HG03175 (cell line): ENCODE data around the gene ANAPC2.
"Not testable (repeated sequence)": the region's sequence is repeated elsewhere in the genome, so short reads cannot be mapped to it uniquely, and the experiment has no call there.

Source experiments
- ATAC-seq: cut with Tn5 transposase; IDR thresholded peaks from one replicate; pipeline ENCODE4 v1.9.1; 2021; ENCODE audit warnings: mild to moderate bottlenecking, moderate library complexity; ENCODE audit not compliant: unreplicated experiment

ANAPC2 gene

DNA sequence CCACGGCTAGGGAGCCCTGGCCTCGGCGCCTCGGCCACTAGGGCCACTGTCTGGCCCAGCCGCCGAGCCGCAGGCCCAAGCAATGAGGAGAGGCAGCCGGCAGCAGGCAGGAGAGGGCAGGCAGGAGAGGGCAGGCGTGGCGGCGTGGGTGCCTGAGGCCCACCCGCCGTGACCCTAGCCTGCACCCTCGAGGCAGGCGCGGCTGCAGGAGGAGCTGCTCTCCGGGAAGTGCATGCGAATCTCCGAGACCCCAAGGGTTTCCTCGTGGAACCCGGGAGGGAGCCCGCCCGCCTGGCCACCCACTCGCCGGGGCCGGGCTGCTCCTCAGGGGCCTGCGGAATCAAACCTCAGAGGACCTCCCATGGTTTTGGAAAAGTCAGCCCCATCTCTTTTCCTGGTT is 40.1 kb downstream of the ANAPC2 start:
- no peak for ATAC-seq

DNA sequence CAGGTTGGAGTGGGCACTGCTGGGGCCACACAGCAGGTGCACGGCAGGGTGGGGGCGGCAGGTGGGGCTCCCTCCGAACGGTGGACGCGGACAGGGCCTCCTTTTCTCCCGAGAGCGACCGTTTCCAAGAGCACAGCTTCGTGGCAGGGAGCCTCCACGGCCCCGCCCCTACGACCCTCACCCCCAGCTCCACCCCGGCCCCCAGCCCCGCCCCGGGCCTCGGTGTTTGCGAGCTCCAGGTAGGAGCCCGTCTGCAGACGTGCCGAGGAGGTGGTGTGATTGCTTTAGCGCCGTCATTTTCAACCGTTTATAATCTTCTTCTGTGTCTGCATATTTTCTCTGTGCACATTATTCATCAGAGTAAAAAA is 40.6 kb downstream of the ANAPC2 start:
- no peak for ATAC-seq

DNA sequence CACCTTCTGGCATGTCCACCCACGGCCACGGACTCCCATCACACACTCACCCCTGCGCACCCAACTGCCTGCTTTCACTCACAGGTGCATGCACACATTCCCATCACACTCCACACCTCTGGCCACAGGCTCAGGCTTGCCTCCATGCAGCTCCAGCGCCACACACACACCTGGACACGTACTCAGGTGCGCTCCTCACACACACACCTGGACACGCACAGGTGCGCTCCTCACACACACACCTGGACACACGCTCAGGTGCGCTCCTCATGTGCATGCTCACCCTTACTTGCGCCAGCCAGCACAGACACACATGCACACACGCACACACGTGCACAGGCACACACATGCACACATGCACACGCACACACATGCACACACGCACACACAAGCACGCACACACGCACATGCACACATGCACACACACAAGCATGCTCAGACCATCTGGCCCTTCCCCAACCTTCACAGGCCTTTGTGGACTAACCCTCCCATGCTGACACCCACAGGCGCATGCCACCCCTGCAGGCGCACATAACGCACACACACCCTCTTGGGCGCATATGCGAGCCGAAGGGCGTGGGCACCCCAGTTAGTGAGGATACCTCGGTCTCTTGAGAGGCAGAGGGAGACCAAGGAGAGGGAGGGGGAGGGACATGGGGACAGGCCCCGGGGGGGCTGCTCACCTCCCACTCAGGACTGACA is 41.1 kb downstream of the ANAPC2 start:
- ATAC-seq: no peak

DNA sequence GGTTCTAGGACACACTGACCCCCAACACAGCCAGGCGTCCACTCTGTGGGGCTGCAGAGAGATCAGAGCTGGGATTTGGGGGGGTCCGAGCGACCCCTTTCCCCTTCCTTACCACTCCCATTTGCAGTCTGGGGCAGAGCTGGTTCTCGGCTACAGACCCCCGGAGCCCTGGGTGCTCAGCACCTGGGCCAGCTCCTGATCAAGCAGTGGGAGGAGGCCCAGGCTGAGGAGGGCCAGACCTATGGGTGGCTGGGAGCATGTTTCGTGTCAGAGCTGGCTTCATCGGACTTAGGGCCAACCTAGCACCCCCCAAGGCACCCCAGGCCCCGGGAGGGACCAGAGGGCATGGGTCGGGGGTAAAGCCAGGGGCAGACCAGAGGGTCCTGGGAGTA is 41.8 kb downstream of the ANAPC2 start:
- no peak for ATAC-seq

DNA sequence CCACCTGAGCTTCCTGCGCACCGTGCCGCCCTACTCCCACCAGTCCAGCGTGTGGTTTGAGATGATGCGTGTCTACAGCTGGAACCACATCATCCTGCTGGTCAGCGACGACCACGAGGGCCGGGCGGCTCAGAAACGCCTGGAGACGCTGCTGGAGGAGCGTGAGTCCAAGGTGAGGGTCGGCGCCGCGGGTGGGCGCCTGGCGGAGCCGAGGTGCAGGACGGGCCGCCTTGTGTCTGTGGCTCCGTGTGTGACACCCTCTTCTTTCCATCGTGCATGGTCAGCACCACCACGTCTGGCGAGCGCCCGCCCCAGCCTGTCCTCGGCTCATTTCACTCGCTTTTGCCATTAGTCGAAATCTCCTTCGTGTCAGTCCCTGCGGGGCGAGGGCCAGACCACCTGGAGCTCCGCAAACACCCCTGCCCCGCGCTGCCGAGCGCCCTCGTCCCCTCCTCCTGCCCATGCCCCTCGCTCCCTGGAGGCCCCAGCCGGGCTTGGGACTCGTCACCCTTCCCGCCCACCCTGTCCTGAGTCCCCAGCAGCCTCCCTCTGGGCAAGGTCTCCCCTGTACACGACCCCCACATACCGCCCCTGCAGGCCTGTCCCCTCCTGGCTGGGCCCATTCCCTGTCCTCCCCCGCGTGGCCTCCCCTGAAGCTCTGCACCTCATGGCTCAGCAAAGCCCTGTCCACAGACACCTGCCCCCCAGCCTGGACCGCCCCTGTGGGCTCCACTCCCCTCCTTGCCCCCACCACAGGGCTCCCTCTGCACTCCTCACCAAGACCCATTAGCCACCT is 42.4 kb downstream of the ANAPC2 start:
- ATAC-seq: no peak

DNA sequence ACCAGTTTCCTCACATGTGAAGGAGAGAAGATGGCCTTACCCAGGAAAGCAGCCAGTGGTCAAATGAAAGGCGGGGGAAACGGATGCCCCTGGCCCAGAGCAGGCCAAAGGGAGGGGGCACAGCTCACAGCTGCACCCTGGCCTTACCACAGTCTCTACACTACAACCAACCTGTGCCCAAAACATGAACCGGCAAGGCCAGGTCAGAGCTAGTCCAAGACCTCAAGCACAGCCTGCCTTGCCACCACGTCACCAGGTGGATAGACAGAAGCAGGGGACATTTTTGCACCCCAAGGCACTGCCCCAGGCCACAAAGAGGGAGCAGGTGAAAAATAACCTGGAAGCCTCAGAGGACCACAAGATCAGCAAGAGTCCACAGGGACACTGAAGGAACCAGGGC is 44.9 kb downstream of the ANAPC2 start:
- no peak for ATAC-seq

DNA sequence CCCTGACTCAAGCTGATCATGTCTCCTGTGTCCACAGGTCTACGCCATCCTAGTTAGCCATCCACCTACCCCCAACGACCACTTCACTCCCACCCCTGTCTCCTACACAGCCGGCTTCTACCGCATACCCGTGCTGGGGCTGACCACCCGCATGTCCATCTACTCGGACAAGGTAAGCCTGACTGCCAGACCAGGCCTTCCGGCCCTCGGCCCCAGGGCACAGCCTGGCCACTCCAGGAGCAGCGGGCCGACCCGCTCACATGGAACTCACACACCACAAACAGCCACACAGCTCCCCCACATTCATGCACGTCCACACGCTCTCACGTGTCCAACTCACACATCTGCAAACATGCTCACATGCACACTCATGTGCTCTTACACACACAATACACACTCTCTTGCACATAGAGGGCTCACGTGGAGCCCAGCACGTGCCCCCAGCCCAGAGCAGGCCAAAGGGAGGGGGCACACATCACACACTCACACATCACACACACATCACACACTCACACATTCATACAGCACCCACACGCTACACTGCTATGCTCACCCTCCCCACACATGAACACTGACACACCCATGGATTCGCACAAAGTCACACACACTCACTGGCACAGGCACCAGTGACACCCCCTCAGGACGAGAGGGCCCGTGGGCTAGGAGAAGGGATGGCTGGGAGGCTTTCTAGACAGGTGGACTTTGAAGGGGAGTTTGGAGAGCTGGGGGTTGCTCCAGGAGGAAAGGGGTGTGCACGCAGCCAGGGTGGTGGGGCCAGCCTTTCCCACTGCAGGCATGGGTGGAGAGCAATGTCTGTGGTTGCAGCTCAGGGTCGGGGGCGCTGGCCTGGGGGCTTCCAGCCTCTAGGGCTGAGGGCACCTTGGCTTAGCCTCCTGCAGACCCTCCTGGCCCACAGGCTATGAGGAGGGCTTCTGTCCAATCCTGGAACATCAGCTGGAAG is 46.1 kb downstream of the ANAPC2 start:
- no peak for ATAC-seq

DNA sequence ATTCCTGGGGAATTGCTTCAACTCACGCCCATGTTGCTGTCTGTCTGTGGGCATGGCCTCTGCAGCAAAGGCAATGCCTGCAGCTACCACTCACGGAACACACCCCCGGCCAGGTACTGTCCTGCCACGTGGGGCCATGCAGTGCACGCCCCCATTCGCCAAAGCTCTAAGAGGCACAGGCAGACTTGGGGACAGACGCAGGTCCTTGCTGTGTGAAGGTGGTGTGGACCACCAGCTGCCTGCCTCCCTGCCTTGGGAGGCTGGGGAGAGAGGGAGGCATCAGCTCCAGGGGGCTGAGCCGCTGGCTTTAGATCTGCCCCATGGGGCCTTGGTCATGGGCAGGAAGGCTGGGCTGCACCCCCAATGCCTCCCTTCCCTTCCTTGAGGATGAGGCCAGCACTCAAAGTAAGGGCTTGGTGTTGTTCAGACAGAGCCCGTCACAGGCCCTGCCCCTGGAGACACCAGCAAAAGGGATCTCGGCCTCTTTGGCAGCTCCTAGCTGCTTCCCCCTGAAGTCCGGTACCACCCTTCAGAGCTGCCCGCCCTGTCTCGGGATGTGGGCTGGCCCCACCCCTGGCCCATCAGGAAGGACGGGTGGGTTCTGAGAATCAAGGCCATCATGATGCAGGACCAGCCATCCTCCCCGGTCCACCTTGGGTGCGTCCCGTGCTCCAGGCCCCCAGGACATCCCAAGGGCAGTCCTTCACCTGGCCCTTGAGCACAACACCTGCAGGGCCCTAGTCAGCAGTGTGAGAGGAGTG is 47.1 kb downstream of the ANAPC2 start:
- no peak for ATAC-seq

DNA sequence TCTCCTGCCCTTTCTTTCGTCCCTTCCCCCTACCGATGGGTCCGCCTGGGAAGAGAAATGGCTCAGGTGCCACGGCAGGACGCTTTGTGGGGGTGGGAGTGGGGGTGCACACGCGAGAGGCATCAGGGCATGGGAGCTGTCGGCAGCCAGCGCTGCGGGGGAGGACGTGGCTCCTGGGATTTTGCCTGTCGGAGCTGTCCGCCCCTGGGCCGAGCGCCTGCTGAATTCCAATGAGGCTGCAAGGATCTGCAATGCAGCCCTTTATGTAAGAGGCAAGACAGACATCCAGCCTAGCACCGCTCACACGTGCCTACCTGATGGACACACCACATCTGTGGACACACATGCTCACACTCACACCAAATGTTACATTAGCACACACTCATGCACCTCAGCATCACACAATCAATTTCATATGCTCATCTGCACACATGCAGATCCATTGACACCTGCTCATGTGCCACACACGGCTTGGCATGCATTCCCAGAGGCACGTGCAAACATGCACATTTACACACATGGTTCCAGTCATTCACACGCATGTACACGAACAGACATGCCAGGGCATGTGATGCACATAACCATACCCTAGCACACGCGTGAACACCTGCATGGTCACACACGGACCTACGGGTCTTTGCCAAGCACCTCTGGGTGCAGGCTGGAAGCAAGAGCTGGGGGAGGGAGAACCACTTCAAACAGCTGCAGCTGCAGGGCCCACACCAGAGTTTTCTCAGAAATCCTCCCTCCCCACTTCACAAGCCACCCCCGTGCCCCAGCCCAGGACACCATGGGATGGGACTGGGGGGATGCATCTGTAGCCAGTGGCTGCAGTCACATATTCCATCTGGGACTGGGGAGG is 48.0 kb downstream of the ANAPC2 start:
- no peak for ATAC-seq

DNA sequence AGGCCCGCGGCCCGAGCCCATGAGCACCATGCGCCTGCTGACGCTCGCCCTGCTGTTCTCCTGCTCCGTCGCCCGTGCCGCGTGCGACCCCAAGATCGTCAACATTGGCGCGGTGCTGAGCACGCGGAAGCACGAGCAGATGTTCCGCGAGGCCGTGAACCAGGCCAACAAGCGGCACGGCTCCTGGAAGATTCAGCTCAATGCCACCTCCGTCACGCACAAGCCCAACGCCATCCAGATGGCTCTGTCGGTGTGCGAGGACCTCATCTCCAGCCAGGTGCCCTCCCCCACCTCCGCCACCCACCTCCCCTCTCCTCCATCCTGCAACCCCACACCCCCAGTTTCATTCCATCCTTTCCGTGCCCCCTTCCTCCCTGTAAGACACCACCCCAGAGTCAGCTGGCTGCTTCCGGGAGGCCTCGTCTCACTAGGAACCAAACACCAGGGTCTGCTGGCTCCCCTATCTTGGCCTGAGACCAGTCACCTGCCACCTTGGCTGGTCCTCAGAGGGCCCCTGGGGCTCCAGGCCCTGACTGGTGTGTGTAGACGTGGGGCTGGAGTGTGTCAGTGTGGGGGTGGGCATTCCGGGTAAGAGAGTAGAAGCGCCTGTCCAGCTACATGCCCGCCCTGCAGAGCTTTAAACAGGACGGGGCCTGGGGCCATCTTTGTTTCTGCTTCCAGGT is 48.8 kb downstream of the ANAPC2 start:
- ATAC-seq: no peak

DNA sequence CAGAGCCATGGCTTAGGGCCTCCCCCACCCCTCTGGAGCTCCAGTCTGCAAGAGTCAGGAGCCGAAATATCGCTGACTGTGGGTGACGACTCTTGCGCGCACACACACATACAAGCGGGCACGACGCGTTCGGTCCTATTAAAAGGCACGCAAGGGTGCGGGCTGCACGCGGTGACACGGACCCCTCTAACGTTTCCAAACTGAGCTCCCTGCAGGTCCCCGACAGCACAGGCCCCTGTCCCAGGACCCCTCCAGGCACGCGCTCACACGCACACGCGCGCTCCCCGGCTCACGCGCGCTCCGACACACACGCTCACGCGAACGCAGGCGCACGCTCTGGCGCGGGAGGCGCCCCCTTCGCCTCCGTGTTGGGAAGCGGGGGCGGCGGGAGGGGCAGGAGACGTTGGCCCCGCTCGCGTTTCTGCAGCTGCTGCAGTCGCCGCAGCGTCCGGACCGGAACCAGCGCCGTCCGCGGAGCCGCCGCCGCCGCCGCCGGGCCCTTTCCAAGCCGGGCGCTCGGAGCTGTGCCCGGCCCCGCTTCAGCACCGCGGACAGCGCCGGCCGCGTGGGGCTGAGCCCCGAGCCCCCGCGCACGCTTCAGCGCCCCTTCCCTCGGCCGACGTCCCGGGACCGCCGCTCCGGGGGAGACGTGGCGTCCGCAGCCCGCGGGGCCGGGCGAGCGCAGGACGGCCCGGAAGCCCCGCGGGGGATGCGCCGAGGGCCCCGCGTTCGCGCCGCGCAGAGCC is 49.5 kb downstream of the ANAPC2 start, which contains the start of gene GRIN1:
GRIN1 (plus strand) TSS at position 433 of the 746 bp plus-strand sequence. CDS start 333 bp downstream, outside the sequence.
- ATAC-seq: no peak

DNA sequence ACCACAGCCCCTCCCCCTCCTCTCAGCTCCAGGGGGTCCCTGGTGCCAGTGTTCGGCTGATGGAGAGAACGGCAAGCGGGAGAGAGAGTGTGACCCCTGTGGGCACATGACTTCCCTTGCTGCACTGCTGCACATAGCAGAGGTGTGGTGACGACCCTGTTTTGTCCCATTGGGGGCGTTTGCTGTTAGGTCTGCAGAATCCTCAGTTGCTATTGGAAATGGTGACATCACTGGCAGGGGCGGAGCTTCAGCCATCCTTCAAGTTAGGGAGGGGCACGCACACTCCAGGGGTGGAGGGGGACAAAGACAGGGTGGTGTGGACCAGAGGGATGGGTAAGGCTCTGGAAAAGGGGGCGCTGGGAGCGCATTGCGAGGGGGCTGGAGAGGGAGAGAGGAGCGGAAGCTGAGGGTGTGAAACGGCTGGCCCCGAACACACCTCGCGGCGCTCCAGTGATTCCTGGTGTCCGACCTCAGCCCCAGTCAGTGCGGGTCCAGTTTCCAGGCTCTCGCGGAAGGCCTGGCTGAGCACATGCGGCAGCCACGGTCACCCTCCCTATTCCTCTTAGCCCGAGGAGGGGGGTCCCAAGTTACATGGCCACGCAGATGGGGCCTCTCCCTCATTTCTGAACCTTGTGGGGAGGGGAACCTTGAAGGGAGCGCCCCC is 50.2 kb downstream of the ANAPC2 start:
- ATAC-seq: no peak

DNA sequence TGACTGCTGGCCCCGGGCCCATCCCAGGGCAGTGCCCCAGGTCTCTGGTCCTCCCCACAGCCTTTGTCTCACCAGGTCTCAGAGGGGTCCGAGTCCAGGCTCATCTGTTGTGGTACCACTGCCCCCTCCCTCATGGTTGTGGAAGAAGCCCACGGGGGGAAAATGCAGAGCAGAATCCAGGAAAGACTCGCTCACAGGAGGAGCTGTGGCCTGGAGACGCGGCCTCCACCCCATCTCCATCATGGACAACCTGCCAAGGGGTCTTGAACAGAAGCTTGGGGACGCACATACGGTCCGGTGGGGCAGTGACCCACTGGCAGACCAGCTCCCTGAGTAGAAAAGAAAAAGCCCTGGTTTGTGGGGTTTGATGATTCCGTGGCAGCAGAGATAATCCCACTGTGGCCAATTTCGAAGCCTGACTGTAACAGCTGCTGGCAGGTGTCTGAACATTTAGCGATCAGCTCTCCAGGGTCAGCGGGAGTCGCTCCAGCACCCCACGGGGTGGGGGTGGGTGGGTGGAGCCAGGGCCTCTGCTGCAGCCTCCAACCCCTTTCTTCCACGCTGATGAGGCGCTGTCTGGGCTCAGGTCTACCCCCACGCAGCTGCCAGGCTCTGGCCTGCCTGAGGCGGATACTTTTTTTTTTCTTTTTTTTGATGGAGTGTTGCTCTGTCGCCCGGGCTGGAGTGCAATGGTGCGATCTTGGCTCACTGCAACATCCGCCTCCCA is 51.3 kb downstream of the ANAPC2 start:
- no peak for ATAC-seq

DNA sequence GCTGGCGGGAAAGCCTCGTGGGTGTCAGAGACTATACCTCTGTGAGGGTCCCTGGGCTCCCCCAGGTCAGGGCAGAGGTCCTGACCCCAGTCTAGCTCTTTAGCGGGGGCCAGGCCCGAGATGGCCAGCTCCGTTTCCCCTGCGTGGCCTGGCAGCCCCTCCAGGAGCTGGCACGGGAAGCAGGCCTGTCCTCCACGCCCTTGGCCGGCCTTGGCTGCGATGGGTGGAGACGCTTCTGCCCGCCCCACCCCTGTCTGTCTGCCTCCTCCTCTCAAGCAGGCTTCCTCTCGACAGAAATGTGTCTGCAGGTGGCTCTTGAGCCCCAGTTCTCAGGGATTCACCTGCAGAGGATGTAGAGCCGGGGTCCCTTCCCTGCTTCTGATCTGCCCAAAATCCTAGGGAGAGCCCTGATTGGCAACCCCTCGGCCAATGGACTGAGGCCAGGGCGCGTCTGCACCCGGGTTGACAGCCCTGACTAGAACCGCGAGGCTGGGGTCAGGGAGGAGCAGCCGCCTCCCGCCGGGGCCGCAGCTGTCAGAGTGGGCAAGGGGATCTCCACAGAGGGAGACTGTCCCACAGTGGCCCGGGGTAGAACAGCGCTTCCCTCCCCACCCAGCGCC is 52.0 kb downstream of the ANAPC2 start:
- no peak for ATAC-seq

DNA sequence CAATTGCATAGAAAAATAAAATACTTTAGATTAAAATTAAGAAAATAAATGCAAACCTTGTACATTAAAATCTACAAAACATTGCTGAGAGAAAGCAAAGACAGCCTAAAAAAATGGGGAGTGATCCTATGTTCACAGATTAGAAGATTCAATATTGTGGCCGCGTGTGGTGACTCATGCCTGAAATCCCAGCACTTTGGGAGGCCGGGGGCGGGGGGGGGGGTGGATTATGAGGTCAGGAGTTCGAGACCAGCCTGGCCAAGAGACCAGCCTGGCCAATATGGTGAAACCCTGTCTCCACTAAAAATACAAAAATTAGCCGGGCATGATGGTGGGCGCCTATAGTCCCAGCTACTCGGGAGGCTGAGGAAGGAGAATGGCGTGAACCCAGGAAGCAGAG is 53.2 kb downstream of the ANAPC2 start:
- ATAC-seq: not testable (repeated sequence)

DNA sequence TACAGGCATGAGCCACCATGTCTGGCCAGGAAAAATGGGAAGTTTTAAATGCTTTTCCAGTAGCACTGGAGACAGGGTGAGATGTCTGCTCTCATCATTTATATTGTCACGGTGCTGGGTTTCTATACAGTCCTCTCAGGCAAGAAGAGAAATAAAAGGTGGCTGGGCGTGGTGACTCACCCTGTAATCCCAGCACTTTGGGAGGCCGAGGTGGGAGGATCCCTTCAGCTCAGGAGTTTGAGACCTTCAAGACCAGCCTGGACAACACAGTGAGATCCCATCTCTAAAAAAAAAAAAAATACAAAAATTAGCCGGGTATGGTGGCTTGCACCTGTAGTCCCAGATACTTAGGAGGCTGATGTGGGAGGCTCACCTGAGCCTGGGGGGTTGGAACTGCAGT is 54.2 kb downstream of the ANAPC2 start:
- ATAC-seq: no peak
